Memory B cell (primary cell): ENCODE results near the gene USF2.

Source experiments
- ATAC-seq: fragments of 150-1000 bp; cut with Tn5 transposase; 2 replicates; pipeline ENCODE4 v1.10.0; 2021; ENCODE audit warnings: low read depth, mild to moderate bottlenecking, moderate library complexity
- DNase-seq, 2 donors: peaks; one replicate each; pipeline ENCODE4 v3.0.0; 2022; ENCODE audit warnings: low spot score in 2 of 2
- H3K27ac Mint-ChIP-seq: one replicate; pipeline ENCODE4 v1.8.0; 2022; ENCODE audit warnings: mild to moderate bottlenecking, moderate library complexity, mixed read lengths
- H3K27me3 Mint-ChIP-seq: one replicate; pipeline ENCODE4 v1.8.0; 2022; ENCODE audit warnings: mixed read lengths
- H3K36me3 Mint-ChIP-seq: one replicate; pipeline ENCODE4 v1.8.0; 2022; ENCODE audit warnings: mild to moderate bottlenecking, mixed read lengths
- H3K4me1 Mint-ChIP-seq: one replicate; pipeline ENCODE4 v1.8.0; 2022; ENCODE audit warnings: mixed read lengths
- H3K4me3 Mint-ChIP-seq: one replicate; pipeline ENCODE4 v1.8.0; 2022; ENCODE audit warnings: mild to moderate bottlenecking, moderate library complexity, mixed read lengths
- H3K9me3 Mint-ChIP-seq: one replicate; pipeline ENCODE4 v1.8.0; 2022; ENCODE audit warnings: mixed read lengths

USF2 gene

DNA sequence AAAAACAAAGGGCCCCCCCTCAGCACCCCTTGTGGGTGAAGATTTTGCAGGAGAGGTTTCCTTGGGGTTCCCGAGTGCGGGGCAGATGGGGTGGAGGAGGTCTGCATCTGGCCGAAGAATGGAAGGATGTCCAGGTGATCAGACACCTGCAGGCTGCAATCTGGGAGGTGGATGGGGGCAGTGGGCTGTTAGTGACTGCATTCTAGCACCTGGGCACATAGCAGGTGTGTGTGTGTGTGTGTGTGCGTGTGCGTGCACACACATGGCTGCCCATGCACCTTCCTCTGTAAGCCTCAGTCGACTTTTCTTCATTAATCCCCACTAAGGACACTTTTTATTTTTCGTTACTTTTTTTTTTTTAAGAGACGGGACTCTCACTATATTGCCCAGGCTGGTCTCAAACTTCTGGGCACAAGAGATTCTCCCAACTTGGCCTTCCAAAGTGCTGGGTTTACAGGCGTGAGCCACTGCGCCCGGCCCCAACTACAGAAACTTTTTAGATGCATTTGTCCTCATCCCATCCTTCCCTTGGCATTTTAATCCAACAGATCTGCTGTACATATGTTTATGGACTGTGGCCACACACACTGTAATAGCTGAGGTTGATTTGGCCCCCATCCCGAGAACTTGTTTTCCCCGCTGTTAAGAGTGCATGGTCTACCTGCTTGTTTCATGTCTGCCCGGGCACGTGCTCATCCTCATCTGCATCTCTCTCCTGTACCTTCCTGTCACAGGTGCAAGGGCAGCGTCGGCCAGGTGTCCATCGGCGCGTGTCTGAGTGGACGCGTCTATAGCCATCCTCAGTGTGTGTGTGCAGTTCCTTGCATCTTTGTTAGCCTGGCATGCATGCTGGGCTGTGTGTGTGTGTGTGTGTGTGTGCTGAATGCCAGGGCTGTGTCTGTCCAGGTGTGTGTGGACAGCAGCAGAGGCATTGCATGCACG is 23.9 kb downstream of the USF2 start:
- H3K27me3 Mint-ChIP-seq, result peaks cover 2% of the 10 kb centered on the region
- H3K27ac Mint-ChIP-seq, result no peak overlapping the region
- H3K36me3 Mint-ChIP-seq, result no peaks in the 10 kb centered on the region
- H3K4me1 Mint-ChIP-seq, result peaks cover 19% of the 10 kb centered on the region
- H3K4me3 Mint-ChIP-seq, result no peak overlapping the region
- no peaks in the 10 kb centered on the region for H3K9me3 Mint-ChIP-seq
- no peak for ATAC-seq
- DNase-seq, result no peak

DNA sequence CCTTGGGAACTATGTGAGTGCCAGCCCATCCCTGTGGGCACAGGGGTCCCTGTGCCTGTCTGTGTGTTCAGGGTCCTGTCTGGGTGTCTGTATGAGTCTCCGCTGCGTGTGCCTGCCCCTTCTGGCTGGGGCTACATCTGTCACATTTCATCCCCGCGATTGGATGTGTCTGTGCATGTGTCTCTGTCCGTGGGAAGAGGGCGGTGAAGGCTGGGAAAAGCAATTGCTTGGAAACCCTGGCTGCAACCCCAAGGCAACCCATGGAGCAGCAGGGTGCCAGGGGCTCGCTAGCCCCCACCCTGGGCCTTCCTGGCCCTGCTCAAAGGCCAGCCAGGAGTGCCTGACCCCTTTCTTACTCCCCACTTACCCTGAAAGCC is 24.6 kb downstream of the USF2 start:
- no peaks in the 10 kb centered on the region for H3K36me3 Mint-ChIP-seq
- peaks cover 19% of the 10 kb centered on the region for H3K4me1 Mint-ChIP-seq
- H3K27ac Mint-ChIP-seq, result no peak overlapping the region
- no peaks in the 10 kb centered on the region for H3K9me3 Mint-ChIP-seq
- DNase-seq, result no peak
- H3K4me3 Mint-ChIP-seq, result no peak overlapping the region
- peaks cover 2% of the 10 kb centered on the region for H3K27me3 Mint-ChIP-seq
- no peak for ATAC-seq

DNA sequence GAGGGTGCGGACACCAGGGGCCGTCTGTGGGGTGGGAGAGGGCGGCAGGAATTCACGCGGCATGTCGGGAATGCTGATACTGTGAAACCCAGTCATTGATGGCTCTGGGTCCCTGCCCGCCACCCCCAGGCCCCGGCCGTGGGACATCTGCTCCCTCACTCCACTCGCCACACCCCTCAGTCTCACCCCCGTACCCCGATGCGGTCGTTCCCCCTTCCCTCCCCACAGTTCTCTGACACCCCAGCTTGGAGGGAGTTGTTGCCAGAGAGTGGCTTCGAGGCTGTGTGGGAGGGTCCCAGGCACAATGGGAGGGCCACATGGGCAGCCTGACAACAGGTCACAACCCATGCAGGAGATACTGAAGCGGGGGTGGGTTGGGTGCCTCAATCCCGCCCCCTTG is 25.0 kb downstream of the USF2 start:
- H3K4me3 Mint-ChIP-seq, result no peak overlapping the region
- no peaks in the 10 kb centered on the region for H3K36me3 Mint-ChIP-seq
- ATAC-seq (no peak), DNase-seq (no peak)
- no peaks in the 10 kb centered on the region for H3K9me3 Mint-ChIP-seq
- peaks cover 2% of the 10 kb centered on the region for H3K27me3 Mint-ChIP-seq
- H3K4me1 Mint-ChIP-seq, result peaks cover 19% of the 10 kb centered on the region
- H3K27ac Mint-ChIP-seq, result no peak overlapping the region

DNA sequence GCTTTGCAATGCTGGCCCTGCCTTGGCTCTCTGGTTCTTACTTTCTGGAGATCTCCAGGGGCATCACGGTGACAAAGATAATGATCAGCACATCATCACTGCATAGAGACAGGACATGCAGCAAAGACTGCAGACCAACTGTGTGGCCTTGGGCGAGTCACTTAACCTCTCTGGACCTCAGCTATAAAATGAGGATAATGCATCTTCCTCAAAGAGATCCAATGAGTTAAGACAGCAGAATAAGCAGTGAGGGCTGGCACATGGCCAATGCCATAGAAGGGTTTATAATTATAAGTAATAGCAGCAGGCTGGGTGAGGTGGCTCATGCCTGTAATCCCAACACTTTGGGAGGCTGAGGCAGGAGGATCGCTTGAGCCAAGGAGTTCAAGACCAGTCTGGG is 25.6 kb downstream of the USF2 start:
- ATAC-seq, result no peak
- H3K4me3 Mint-ChIP-seq, result no peak overlapping the region
- peaks cover 2% of the 10 kb centered on the region for H3K27me3 Mint-ChIP-seq
- no peaks in the 10 kb centered on the region for H3K9me3 Mint-ChIP-seq
- peaks cover 19% of the 10 kb centered on the region for H3K4me1 Mint-ChIP-seq
- no peaks in the 10 kb centered on the region for H3K36me3 Mint-ChIP-seq
- no peak overlapping the region for H3K27ac Mint-ChIP-seq
- no peak for DNase-seq

DNA sequence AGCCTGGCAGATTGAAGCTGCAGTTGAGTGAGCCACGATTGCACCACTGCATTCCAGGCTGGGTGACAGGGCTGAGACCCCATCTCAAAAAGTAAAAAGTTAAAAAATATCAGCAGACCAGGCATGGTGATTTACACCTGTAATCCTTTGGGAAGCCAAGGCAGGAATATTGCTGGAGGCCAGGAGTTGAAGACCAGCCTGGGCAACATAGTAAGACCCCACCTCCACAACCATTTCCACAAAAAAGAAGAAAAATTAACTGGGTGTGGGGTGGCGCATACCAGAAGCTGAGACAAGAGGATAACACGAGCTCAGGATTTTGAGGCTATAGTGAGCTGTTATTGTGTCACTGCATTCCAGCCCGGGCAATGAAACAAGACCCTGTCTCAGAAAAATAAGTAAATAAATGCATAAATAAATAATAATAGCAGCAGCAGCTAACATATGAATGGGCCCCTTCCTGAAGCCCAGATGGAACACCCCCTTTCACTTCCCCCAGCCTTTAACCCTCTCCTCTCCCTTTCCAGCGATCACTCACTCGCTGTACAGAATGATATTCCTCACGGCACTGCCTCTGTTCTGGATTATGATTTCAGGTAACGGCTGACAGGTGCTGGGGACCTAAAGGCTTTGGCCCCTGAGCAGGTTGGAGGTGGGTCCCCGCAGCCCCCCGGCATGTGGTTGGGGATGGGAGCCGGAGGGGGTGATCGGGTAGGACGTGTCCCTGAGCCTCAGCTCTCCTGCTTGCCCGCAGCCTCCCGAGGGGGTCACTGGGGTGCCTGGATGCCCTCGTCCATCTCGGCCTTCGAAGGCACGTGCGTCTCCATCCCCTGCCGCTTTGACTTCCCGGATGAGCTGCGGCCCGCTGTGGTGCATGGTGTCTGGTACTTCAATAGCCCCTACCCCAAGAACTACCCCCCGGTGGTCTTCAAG is 26.4 kb downstream of the USF2 start:
- Mint-ChIP-seq H3K4me3 (peak overlapping the region; percentile 12), H3K27ac (no peak overlapping the region), H3K36me3 (no peaks in the 10 kb centered on the region), H3K27me3 (peaks cover 2% of the 10 kb centered on the region), H3K4me1 (peaks cover 19% of the 10 kb centered on the region), H3K9me3 (no peaks in the 10 kb centered on the region)
- no peak for ATAC-seq
- DNase-seq, result no peak

DNA sequence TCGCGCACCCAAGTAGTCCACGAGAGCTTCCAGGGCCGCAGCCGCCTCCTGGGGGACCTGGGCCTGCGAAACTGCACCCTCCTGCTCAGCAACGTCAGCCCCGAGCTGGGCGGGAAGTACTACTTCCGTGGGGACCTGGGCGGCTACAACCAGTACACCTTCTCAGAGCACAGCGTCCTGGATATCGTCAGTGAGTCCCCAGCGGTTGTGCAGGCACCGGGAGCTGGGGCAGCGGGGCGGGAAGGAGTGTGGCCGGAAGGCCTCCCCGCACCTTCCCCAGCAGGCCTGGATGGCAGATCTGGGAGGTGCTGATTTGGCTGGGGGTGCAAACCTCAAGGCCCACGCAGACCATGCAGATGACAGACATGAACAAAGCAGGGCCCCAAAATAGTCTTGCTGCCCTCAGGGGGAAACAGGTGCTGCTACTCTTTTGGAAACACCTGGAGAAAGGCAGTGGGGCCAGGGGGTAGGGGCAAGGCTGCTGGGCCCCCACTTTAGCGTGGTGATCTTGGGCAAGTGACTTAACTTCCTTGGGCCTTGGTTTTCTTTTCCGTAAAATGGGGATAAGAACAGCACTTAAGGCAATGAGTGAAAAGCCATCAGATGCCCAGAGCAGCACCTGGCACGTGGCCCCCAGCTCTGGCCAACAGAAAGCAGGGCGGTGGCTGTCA is 27.2 kb downstream of the USF2 start:
- ATAC-seq, result peak; percentile 81
- no peak overlapping the region for H3K27ac Mint-ChIP-seq
- DNase-seq, result peak in 1 of 2 donors; percentile 20

DNA sequence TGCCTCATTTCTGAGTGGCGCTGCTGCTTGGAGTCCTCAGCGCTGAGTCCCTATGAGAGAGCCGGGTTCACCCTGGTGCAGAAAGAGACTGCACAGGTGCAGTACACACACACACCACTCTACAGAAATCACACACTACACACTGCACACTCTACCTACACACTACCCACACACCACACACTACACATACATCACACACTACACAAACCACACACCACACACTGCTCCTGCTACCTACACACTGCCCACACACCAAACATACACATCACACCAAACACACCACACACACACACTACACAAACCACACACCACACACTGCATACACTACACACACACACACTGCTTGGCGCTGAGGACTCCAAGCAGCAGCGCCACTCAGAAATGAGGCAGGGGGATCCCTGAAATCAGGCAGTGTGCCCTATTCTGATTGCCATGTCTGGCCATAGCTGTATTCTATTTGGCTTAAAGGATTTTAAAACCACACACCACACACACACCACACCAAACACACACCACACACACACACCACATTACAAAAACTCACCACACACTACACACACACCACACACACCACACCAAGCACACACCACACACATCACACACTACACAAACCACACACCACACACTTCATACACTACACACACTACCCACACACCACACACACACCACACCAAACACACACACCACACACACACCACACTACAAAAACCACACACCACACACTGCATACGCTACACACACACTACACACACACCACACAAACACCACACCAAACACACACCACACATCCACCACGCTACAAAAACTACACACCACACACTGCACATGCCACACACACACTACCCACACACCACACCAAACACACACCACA is 28.1 kb downstream of the USF2 start:
- Mint-ChIP-seq H3K27me3 (peaks cover 2% of the 10 kb centered on the region), H3K36me3 (no peaks in the 10 kb centered on the region), H3K27ac (no peak overlapping the region), H3K4me3 (no peak overlapping the region), H3K4me1 (peaks cover 13% of the 10 kb centered on the region), H3K9me3 (no peaks in the 10 kb centered on the region)
- ATAC-seq (peak; percentile 13), DNase-seq (no peak)

More for the DNA sequence above, 27.2 kb downstream of the USF2 start:
- H3K4me3 Mint-ChIP-seq, result peak overlapping the region; percentile 12
- no peaks in the 10 kb centered on the region for H3K9me3 Mint-ChIP-seq
- peaks cover 2% of the 10 kb centered on the region for H3K27me3 Mint-ChIP-seq
- no peaks in the 10 kb centered on the region for H3K36me3 Mint-ChIP-seq
- H3K4me1 Mint-ChIP-seq, result peaks cover 19% of the 10 kb centered on the region

DNA sequence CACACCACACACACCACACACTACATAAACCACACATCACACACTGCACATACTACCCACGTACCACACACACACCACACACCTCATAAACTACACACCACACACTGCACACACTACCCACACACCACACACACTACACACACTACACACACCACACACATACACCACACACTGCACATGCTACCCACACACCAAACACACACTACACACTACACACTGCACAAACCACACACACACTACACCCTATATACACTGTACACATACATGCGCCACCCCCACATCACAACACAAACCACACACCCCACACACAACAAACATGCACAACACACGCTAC is 28.7 kb downstream of the USF2 start:
- Mint-ChIP-seq H3K9me3 (no peaks in the 10 kb centered on the region), H3K27ac (no peak overlapping the region), H3K4me1 (peaks cover 13% of the 10 kb centered on the region), H3K4me3 (no peak overlapping the region), H3K36me3 (no peaks in the 10 kb centered on the region), H3K27me3 (peaks cover 2% of the 10 kb centered on the region)
- ATAC-seq, result no peak
- no peak for DNase-seq

DNA sequence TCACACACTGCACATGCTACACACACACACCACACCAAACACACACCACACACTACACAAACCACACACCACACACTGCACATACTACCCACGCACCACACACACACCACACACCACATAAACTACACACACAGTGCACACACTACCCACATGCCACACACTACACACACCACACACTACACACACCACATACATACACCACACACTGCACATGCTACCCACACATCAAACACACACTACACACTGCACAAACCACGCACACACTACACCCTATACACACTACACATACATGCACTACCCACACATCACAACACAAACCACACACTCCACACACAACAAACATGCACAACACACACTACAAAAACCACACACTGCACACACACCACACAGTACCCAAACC is 29.2 kb downstream of the USF2 start:
- no peaks in the 10 kb centered on the region for H3K36me3 Mint-ChIP-seq
- H3K9me3 Mint-ChIP-seq, result no peaks in the 10 kb centered on the region
- no peak overlapping the region for H3K27ac Mint-ChIP-seq

DNA sequence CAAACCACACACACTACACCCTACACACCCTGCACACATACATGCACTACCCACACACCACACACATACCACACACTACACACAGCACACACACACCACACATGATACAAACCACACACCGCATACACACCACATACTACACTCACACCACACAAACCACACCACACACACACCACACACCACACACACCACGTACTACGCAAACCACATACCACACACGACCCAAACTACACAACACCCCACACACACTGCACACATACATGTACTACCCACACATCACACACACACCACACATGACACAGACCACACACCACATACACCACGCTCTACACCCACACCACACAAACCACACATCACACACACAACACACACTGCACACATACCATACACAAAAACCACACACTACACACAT is 29.8 kb downstream of the USF2 start:
- peaks cover 9% of the 10 kb centered on the region for H3K4me1 Mint-ChIP-seq
- no peaks in the 10 kb centered on the region for H3K36me3 Mint-ChIP-seq
- DNase-seq (no peak), ATAC-seq (no peak)
- H3K4me3 Mint-ChIP-seq, result no peak overlapping the region
- peaks cover 2% of the 10 kb centered on the region for H3K27me3 Mint-ChIP-seq
- H3K9me3 Mint-ChIP-seq, result no peaks in the 10 kb centered on the region
- no peak overlapping the region for H3K27ac Mint-ChIP-seq

More for the DNA sequence above, 29.2 kb downstream of the USF2 start:
- peaks cover 2% of the 10 kb centered on the region for H3K27me3 Mint-ChIP-seq
- no peak for DNase-seq
- H3K4me1 Mint-ChIP-seq, result peaks cover 11% of the 10 kb centered on the region
- H3K4me3 Mint-ChIP-seq, result no peak overlapping the region
- ATAC-seq, result no peak

DNA sequence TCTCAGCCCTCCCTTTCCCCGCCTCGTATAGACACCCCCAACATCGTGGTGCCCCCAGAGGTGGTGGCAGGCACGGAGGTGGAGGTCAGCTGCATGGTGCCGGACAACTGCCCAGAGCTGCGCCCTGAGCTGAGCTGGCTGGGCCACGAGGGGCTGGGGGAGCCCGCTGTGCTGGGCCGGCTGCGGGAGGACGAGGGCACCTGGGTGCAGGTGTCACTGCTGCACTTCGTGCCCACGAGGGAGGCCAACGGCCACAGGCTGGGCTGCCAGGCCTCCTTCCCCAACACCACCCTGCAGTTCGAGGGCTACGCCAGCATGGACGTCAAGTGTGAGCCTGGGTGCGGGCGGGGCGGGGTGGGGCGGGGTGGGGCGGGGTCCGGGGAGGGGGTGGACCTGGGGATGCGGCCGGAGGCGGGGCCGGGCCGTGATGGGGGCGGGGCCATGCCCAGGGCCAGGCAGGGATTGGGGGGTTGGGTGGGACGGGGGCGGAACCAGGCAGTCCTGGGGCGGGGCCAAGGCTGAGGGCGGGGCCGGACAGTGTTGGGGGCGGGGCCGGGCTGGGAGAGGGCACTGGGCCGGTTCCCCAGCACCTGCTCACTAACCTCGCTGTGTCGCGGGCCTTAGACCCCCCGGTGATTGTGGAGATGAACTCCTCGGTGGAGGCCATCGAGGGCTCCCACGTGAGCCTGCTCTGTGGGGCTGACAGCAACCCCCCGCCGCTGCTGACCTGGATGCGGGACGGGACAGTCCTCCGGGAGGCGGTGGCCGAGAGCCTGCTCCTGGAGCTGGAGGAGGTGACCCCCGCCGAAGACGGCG is 31.0 kb downstream of the USF2 start:
- H3K36me3 Mint-ChIP-seq, result no peaks in the 10 kb centered on the region
- H3K27me3 Mint-ChIP-seq, result no peaks in the 10 kb centered on the region
- H3K27ac Mint-ChIP-seq, result no peak overlapping the region
- H3K4me1 Mint-ChIP-seq, result peaks cover 9% of the 10 kb centered on the region
- DNase-seq, result no peak
- peak; percentile 19 for ATAC-seq
- H3K4me3 Mint-ChIP-seq, result no peak overlapping the region
- no peaks in the 10 kb centered on the region for H3K9me3 Mint-ChIP-seq

DNA sequence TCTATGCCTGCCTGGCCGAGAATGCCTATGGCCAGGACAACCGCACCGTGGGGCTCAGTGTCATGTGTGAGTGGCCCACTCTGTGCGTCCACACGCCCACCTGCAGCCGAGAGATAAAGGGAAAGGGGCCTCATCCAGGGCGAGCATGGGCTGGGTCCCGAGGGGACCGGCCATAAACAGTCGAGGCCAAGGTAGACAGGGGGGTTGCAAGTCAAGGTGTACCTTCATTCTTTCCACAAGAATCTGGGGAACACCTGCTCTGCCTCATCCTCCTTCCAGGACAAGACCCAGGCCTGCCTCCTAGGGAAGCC is 31.5 kb downstream of the USF2 start:
- Mint-ChIP-seq H3K27me3 (no peaks in the 10 kb centered on the region), H3K9me3 (no peaks in the 10 kb centered on the region), H3K27ac (no peak overlapping the region), H3K36me3 (no peaks in the 10 kb centered on the region), H3K4me1 (peaks cover 9% of the 10 kb centered on the region), H3K4me3 (no peak overlapping the region)
- ATAC-seq, result no peak
- DNase-seq, result no peak

DNA sequence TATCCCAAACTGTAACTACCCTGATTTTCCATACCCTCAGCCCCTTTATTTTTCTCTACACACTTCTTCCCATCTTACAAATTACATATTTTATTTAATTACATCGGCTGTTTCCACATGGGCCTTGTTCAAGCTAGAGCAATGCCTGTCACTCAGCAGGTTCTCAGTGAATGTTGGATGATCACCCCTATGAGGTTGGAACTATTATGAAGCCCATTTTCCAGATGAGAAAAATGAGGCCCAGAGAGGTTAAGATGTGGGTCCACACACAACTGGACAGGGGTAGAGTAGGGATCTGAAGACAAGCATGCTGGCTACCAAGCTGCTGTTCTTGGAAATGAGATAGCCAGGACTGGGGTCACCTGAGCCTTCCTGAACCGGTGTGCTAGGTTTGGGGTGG is 33.2 kb downstream of the USF2 start:
- H3K4me3 Mint-ChIP-seq, result no peak overlapping the region
- H3K4me1 Mint-ChIP-seq, result peaks cover 7% of the 10 kb centered on the region
- H3K9me3 Mint-ChIP-seq, result no peaks in the 10 kb centered on the region
- no peak for DNase-seq
- no peak for ATAC-seq
- no peak overlapping the region for H3K27ac Mint-ChIP-seq
- no peaks in the 10 kb centered on the region for H3K36me3 Mint-ChIP-seq
- no peaks in the 10 kb centered on the region for H3K27me3 Mint-ChIP-seq
